GM12865 (cell line): ENCODE data around the gene ZPR1.

Experiments
- DNase-seq: peaks from one replicate; pipeline ENCODE4 v3.0.0; 2010; ENCODE audit warnings: low read depth
- H3K4me3 ChIP-seq: 2 replicates; pipeline ENCODE4 v1.5.1; 2011; ENCODE audit warnings: mild to moderate bottlenecking, low read depth, low read length, control low read depth
- TF ChIP-seq, protein P1 (sequence below): IDR thresholded peaks from 2 replicates; pipeline ENCODE4 v1.5.1; 2011; ENCODE audit warnings: low read length, control low read depth, low read depth, inconsistent platforms; ENCODE audit not compliant: insufficient read depth; ENCODE audit errors: missing control alignments

Gene ZPR1

DNA sequence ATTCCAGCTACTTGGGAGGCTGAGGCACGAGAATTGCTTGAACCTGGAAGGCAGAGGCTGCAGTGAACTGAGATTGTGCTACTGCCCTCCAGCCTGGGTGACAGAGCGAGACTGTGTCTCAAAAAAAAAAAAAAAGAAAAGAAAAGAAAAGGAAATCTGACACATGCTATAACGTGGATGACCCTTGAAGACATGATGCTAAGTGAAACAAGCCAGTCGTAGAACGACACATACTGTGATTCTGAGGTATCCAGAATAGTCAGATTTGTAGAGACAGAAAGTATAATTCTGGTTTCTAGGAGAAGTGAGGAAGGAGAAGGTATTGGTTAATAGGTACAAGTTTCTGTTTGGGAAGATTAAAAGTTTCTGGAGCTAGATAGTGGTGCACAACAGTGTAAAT is 10.5 kb upstream of the ZPR1 start:
- TF ChIP-seq, protein P1, sequence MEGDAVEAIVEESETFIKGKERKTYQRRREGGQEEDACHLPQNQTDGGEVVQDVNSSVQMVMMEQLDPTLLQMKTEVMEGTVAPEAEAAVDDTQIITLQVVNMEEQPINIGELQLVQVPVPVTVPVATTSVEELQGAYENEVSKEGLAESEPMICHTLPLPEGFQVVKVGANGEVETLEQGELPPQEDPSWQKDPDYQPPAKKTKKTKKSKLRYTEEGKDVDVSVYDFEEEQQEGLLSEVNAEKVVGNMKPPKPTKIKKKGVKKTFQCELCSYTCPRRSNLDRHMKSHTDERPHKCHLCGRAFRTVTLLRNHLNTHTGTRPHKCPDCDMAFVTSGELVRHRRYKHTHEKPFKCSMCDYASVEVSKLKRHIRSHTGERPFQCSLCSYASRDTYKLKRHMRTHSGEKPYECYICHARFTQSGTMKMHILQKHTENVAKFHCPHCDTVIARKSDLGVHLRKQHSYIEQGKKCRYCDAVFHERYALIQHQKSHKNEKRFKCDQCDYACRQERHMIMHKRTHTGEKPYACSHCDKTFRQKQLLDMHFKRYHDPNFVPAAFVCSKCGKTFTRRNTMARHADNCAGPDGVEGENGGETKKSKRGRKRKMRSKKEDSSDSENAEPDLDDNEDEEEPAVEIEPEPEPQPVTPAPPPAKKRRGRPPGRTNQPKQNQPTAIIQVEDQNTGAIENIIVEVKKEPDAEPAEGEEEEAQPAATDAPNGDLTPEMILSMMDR = no peak
- no peak for DNase-seq
- no peak overlapping the region for H3K4me3 ChIP-seq

GRCh38 chr11:116797816-116798215 is 10.0 kb upstream of the ZPR1 start:
- no peak for DNase-seq

DNA sequence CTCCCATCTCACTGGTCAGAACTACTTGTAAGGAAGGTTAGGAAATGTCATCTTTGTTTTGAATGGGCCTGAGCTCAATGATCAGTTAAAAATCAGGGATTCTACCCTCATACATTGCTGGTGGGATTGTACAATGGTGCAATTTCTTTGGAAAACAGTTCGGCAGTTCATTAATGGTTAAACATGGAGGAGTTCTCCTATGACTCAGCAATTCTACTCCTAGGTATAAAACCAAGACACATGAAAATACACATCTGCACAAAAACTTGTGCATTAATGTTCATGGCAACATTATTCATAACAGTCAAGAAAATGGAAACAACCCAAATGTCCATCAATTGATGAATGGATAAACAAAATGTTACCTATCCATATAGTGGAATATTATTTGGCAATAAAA is 8.7 kb upstream of the ZPR1 start:
- no peak overlapping the region for H3K4me3 ChIP-seq
- TF ChIP-seq, protein P1 = no peak
- no peak for DNase-seq

More at GRCh38 chr11:116797816-116798215, 10.0 kb upstream of the ZPR1 start:
- TF ChIP-seq, protein P1 = no peak
- no peak overlapping the region for H3K4me3 ChIP-seq

GRCh38 chr11:116794851-116795250 is 7.0 kb upstream of the ZPR1 start:
- TF ChIP-seq, protein P1 = no peak
- no peak overlapping the region for H3K4me3 ChIP-seq
- no peak for DNase-seq

DNA sequence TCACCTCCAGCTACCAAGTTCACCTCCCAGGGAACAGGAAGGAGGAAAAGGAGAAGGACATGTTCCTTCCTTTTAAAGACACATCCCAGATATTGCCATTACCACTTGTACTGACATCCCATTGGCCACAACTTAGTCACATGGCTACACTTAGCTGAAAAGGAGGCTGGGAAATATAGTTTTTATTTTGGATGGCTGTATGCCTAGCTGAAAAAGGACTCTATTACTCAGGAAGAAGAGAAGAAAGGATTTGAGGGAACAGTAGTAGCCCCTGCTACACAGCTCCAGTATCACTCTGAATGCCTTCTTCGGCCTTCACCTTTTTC is 5.9 kb upstream of the ZPR1 start:
- no peak for DNase-seq
- TF ChIP-seq, protein P1 = no peak
- no peak overlapping the region for H3K4me3 ChIP-seq

GRCh38 chr11:116792869-116793771 is 5.3 kb upstream of the ZPR1 start:
- TF ChIP-seq, protein P1 = no peak
- H3K4me3 ChIP-seq = no peak overlapping the region
- DNase-seq = no peak
